GM18499 (cell line): ENCODE data around the gene TNFSF12.

Source experiments
- ATAC-seq: cut with Tn5 transposase; IDR thresholded peaks from one replicate; pipeline ENCODE4 v1.9.1; 2021; ENCODE audit warnings: moderate number of reproducible peaks; ENCODE audit not compliant: insufficient read depth, unreplicated experiment

TNFSF12 gene

DNA sequence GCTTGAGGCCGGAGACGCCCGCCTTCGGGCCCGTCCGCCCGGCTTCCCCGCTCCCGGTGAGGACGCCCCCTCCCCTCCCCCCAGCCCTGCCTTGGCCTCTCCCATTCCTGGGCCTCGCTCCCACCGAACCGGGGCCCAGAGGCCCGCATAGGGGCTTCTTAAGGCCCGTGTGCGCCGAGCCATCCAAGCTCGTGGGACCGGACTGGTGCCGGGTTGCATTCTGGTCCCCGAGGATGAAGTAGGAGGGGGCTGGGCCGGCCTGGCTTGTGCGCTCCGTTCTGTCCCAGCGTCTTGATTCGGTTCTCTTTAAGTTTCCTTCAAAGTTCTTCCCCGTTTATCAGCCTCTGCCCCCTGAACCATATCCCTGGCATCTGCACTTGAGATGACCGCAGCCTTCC is 13.3 kb downstream of the TNFSF12 start:
- no peak for ATAC-seq

DNA sequence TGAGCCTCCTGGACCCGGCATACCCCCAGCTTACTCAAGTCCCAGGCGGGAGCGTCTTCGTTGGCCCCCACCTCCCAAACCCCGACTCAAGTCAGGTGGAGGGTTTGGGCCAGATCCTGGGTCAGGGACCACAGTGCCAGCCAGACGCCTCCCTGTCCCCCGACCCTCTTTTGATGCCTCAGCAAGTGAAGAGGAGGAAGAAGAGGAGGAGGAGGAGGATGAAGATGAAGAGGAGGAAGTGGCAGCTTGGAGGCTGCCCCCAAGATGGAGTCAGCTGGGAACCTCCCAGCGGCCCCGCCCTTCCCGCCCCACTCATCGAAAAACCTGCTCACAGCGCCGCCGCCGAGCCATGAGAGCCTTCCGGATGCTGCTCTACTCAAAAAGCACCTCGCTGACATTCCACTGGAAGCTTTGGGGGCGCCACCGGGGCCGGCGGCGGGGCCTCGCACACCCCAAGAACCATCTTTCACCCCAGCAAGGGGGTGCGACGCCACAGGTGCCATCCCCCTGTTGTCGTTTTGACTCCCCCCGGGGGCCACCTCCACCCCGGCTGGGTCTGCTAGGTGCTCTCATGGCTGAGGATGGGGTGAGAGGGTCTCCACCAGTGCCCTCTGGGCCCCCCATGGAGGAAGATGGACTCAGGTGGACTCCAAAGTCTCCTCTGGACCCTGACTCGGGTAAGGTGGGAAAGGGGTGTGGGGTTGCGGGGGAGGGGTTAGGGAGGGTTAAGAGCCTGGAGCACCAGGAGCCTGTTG is 14.4 kb downstream of the TNFSF12 start:
- ATAC-seq, result no peak

GRCh38 chr17:7569571-7569970 is 20.7 kb downstream of the TNFSF12 start:
- ATAC-seq, result no peak

GRCh38 chr17:7570351-7570750 is 21.5 kb downstream of the TNFSF12 start:
- no peak for ATAC-seq

GRCh38 chr17:7572338-7572587 is 23.4 kb downstream of the TNFSF12 start:
- ATAC-seq, result no peak

GRCh38 chr17:7572588-7573323 is 23.9 kb downstream of the TNFSF12 start:
- peak; percentile 81 for ATAC-seq

GRCh38 chr17:7573324-7574080 is 24.6 kb downstream of the TNFSF12 start:
- ATAC-seq, result no peak

GRCh38 chr17:7574176-7574953 is 25.5 kb downstream of the TNFSF12 start:
- no peak for ATAC-seq

DNA sequence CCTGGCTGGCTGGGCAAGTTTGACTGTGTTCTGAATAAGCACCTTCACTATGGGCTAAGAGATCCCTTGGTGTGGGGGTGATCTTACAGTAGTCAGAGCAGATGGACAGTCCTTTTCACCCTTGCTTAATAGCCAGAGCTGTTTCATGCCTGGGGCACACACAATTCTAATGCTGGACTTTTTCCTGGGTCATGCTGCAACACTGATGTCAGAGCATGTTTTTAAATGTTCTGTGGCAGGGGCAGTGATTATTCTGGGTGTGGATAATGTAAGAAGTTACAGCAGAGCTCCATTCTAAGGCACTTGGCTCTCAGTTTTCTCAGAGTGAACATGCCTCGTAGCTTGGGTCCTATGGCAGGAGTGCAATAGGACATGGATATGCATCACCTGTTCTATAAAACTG is 26.6 kb downstream of the TNFSF12 start:
- no peak for ATAC-seq

DNA sequence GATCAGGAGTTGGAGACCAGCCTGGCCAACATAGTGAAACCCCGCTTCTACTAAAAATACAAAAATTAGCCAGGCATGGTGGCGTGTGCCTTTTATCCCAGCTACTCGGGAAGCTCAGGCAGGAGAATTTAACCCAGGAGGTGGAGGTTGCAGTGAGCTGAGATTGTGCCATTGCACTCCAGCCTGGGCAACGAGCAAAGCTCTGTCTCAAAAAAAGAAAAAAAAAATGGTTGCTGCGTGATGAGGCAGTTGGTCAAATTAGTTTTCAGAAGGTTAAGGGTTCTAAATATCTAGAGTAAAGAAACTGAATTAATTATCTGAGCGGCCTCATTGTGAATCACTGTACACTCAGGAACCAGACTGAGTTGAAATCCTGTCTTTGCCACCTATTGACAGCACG is 27.1 kb downstream of the TNFSF12 start:
- no peak for ATAC-seq

- no peak for ATAC-seq
Measured at GRCh38 chr17:7576432-7576937, 27.6 kb downstream of the TNFSF12 start.

DNA sequence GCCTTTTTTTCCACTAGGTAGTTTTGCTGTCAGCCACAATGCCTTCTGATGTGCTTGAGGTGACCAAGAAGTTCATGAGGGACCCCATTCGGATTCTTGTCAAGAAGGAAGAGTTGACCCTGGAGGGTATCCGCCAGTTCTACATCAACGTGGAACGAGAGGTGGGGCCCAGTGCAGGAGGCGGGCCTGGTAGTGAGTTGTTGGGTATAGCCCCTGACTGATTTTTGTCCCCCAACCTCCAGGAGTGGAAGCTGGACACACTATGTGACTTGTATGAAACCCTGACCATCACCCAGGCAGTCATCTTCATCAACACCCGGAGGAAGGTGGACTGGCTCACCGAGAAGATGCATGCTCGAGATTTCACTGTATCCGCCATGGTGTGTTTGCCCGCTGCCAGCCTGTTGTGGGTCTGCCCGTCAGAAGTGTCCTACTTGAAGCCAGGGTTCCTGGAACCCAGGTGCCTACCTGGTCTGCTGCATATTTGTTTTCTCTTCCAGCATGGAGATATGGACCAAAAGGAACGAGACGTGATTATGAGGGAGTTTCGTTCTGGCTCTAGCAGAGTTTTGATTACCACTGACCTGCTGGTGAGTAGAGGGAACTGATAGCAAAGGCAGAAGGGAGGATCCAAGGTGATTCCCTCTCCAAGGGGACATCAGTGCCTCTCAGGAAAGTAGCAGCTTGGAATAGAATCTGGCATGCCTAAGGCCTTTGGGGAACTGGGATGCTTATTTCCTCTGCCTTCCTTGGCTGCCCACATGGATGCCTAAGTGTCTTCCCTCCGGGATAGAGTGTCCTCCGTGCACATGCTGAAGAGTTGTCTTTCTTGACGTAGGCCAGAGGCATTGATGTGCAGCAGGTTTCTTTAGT is 28.7 kb downstream of the TNFSF12 start:
- ATAC-seq, result no peak

- ATAC-seq, result no peak
Measured at GRCh38 chr17:7579001-7579833, 30.4 kb downstream of the TNFSF12 start, which contains the start of gene CD68. CD68 (plus strand) TSS chr17:7579638; CDS start chr17:7579678, 40 bp downstream.

- ATAC-seq, result no peak
Measured at GRCh38 chr17:7579834-7580603, 31.2 kb downstream of the TNFSF12 start.

DNA sequence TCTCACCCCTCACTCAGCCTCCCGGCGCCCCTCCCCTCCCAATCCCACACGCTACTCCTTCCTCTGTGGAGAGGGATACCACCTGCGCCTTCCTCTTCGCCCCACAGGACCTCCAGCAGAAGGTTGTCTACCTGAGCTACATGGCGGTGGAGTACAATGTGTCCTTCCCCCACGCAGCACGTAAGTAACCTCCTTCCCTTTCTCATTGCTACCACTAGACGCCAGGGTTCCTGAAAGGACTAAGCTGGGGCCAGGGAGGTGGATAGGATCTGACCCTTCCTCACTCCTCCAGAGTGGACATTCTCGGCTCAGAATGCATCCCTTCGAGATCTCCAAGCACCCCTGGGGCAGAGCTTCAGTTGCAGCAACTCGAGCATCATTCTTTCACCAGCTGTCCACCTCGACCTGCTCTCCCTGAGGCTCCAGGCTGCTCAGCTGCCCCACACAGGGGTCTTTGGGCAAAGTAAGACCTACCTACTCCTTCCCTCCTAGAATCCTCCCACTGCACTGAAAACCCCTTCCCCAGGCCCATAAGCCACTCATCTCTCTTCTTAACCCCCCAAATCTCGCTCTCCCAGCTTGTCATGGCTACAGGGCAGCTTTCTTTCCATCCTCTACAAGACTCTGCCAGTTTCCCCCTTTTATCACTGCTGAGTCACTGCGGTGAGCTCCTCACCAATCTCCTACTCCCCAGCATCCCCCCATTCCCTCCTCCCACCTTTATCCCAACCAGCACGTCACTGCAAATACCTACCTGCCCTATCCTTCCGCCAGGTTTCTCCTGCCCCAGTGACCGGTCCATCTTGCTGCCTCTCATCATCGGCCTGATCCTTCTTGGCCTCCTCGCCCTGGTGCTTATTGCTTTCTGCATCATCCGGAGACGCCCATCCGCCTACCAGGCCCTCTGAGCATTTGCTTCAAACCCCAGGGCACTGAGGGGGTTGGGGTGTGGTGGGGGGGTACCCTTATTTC is 32.0 kb downstream of the TNFSF12 start:
- ATAC-seq, result no peak

DNA sequence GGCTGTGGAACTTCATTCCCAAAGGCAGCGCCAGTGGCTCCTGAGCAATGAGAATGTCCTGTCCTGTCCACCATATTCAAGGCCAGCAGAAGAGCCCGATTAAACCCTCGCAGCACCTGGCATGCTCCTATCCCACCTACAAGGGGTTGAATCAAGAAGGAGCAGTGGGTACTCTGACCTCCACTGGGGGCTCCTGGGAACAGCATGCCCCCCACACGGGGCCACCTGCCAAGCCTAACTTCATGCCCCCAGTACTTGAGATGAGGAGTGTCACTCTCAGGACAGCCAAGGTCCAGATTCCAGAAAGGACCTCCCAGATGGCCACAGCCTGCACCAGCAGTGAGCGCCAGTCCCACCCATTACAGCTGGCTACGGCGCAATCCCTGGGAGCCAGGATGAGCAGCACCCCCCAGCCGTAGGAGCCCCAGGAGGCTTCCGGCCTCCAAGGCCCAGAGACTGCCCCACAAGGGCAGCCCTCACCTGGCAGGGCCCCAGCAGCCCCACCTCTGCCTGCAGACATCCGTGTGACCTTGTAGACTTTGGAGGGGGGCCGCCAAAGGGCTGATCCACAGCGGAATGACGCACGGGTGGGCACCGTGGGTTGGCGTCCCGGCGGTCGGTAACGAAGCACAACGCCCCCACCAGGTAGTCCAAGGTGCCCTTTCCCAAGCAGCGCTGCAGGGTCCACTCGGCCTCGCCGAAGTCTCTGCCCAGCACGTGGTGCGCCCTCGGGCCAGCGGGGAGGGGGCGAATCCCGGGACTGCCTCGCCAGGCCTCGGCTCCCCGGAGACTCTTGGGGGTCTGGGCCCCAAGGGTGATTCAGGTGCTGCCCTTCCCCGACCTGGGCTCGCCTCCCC is 33.8 kb downstream of the TNFSF12 start:
- ATAC-seq, result no peak
